HEK293 (cell line): ENCODE data around the gene SEMA3A.
A peak's percentile ranks its signal among the peaks of the same experiment; 100 is the strongest.

ENCODE experiments used
- ATF2 ChIP-seq: fragments of 450-650 bp; formaldehyde crosslinking; IDR thresholded peaks from 2 replicates; pipeline ENCODE4 v1.5.1; 2016; ENCODE audit warnings: missing biosample characterization, missing genetic modification characterization, low read depth
- CTCF ChIP-seq: fragments of 450-650 bp; formaldehyde crosslinking; IDR thresholded peaks from 2 replicates; pipeline ENCODE4 v1.5.1; 2016; ENCODE audit warnings: missing biosample characterization, missing genetic modification characterization
- ZNF138 ChIP-seq: fragments of 450-650 bp; formaldehyde crosslinking; IDR thresholded peaks from 2 replicates; pipeline ENCODE4 v1.5.1; 2016; ENCODE audit warnings: missing biosample characterization, missing genetic modification characterization, borderline replicate concordance
- ZNF24 ChIP-seq: fragments of 450-650 bp; formaldehyde crosslinking; IDR thresholded peaks from 2 replicates; pipeline ENCODE4 v1.5.1; 2016; ENCODE audit warnings: missing biosample characterization, missing genetic modification characterization
- ZNF639 ChIP-seq: fragments of 450-650 bp; formaldehyde crosslinking; IDR thresholded peaks from 2 replicates; pipeline ENCODE4 v1.5.1; 2016; ENCODE audit warnings: missing biosample characterization, missing genetic modification characterization
- ZNF645 ChIP-seq: fragments of 450-650 bp; formaldehyde crosslinking; IDR thresholded peaks from 2 replicates; pipeline ENCODE4; 2016; ENCODE audit warnings: missing biosample characterization, missing genetic modification characterization
- TF ChIP-seq, protein P1 (sequence below): fragments of 450-650 bp; formaldehyde crosslinking; IDR thresholded peaks from 2 replicates; pipeline ENCODE4 v1.5.1; 2016; ENCODE audit warnings: missing biosample characterization, missing genetic modification characterization

DNA sequence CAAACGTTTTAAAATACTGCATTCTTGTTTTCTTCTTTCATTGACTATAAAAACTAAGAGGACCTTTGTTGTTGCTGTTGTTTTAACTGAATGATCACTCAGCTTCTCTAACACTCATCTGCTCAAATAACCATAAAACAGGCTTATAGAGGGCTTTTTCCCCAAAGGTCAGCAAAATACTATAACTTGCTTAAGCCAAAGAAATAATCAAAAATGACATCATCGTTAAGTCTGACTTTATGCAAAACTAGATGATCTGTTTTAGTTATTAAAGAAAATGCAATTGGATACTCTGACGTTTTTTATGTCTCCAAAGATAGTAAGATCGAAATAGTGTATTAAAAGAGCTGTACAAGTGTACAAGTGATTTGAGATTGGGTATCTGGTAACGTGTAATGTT, 152.9 kb downstream of the SEMA3A start:
- TF ChIP-seq CTCF (tag by site-specific recombination), result no peak
- TF ChIP-seq ZNF645 (tag by site-specific recombination), result no peak
- TF ChIP-seq, protein P1, sequence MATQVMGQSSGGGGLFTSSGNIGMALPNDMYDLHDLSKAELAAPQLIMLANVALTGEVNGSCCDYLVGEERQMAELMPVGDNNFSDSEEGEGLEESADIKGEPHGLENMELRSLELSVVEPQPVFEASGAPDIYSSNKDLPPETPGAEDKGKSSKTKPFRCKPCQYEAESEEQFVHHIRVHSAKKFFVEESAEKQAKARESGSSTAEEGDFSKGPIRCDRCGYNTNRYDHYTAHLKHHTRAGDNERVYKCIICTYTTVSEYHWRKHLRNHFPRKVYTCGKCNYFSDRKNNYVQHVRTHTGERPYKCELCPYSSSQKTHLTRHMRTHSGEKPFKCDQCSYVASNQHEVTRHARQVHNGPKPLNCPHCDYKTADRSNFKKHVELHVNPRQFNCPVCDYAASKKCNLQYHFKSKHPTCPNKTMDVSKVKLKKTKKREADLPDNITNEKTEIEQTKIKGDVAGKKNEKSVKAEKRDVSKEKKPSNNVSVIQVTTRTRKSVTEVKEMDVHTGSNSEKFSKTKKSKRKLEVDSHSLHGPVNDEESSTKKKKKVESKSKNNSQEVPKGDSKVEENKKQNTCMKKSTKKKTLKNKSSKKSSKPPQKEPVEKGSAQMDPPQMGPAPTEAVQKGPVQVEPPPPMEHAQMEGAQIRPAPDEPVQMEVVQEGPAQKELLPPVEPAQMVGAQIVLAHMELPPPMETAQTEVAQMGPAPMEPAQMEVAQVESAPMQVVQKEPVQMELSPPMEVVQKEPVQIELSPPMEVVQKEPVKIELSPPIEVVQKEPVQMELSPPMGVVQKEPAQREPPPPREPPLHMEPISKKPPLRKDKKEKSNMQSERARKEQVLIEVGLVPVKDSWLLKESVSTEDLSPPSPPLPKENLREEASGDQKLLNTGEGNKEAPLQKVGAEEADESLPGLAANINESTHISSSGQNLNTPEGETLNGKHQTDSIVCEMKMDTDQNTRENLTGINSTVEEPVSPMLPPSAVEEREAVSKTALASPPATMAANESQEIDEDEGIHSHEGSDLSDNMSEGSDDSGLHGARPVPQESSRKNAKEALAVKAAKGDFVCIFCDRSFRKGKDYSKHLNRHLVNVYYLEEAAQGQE (tag by site-specific recombination), result no peak
- TF ChIP-seq ZNF138 (tag by site-specific recombination), result no peak
- peak; percentile 86 for TF ChIP-seq ATF2 (tag by site-specific recombination)
- no peak for TF ChIP-seq ZNF24 (tag by site-specific recombination)
- no peak for TF ChIP-seq ZNF639 (tag by site-specific recombination)
